HepG2 (cell line): ENCODE results near the gene APOA1. TPM values are rescaled to one million over a fixed set of nuclear protein-coding genes. Genes with fewer than 3 reads are reported as not detected.

Experiments used
- ETV6 ChIP-seq: sonication (generic); formaldehyde crosslinking; conservative IDR thresholded peaks from 2 replicates; pipeline ENCODE4 v1.4.0; 2020; ENCODE audit warnings: missing genetic modification reagents
- FOXA1 ChIP-seq, 2 experiments: fragments of 450-650 bp in 1 of 2; sonication (generic) in 1 of 2; formaldehyde crosslinking in 1 of 2; IDR thresholded peaks; 2 replicates each; pipeline versions ENCODE4 v1.4.0 to v1.6.1; 2016 to 2020; ENCODE audit warnings: missing genetic modification reagents in 1 of 2
- FOXK2 ChIP-seq: fragments of 450-650 bp; IDR thresholded peaks from 2 replicates; pipeline ENCODE4 v1.6.1; 2016
- HDAC2 ChIP-seq: sonication (generic); formaldehyde crosslinking; IDR thresholded peaks from 2 replicates; pipeline ENCODE4 v1.4.0; 2020; ENCODE audit warnings: missing genetic modification reagents
- JUN ChIP-seq: sonication (generic); formaldehyde crosslinking; IDR thresholded peaks from 2 replicates; pipeline ENCODE4 v1.4.0; 2020; ENCODE audit warnings: mild to moderate bottlenecking, missing genetic modification reagents
- KLF16 ChIP-seq, 2 experiments: sonication (generic) in 1 of 2; formaldehyde crosslinking in 1 of 2; IDR thresholded peaks; 2 replicates each; pipeline versions ENCODE4 v1.6.1 to v1.8.0; 2016 to 2023; ENCODE audit warnings: missing genetic modification reagents in 2 of 2, missing compliant biosample characterization in 1 of 2
- MIXL1 ChIP-seq: IDR thresholded peaks from 2 replicates; pipeline ENCODE4 v1.6.1; 2016
- MTA3 ChIP-seq: sonication (generic); formaldehyde crosslinking; IDR thresholded peaks from 2 replicates; pipeline ENCODE4 v1.4.0; 2020; ENCODE audit warnings: missing genetic modification reagents
- MTF1 ChIP-seq: sonication (generic); formaldehyde crosslinking; IDR thresholded peaks from 2 replicates; pipeline ENCODE4 v1.5.0; 2020; ENCODE audit warnings: missing genetic modification reagents
- NFATC3 ChIP-seq: sonication (generic); formaldehyde crosslinking; IDR thresholded peaks from 2 replicates; pipeline ENCODE4 v1.5.1; 2020; ENCODE audit warnings: mild to moderate bottlenecking, missing genetic modification reagents
- REL ChIP-seq: sonication (generic); formaldehyde crosslinking; conservative IDR thresholded peaks from 2 replicates; pipeline ENCODE4 v1.8.0; 2022; ENCODE audit warnings: mild to moderate bottlenecking, missing genetic modification reagents, moderate library complexity
- RELA ChIP-seq: sonication (generic); formaldehyde crosslinking; IDR thresholded peaks from 2 replicates; pipeline ENCODE4 v1.4.0; 2020; ENCODE audit warnings: missing genetic modification reagents
- RFX1 ChIP-seq: fragments of 450-650 bp; IDR thresholded peaks from 2 replicates; pipeline ENCODE4 v1.6.1; 2017
- SRF ChIP-seq: IDR thresholded peaks from 2 replicates; pipeline ENCODE4 v1.6.1; 2011; ENCODE audit warnings: mild to moderate bottlenecking, low read depth, low read length, moderate library complexity
- TOE1 ChIP-seq: sonication (generic); formaldehyde crosslinking; IDR thresholded peaks from 2 replicates; pipeline ENCODE4 v1.4.0; 2020; ENCODE audit warnings: mild to moderate bottlenecking, missing genetic modification reagents
- ZBTB1 ChIP-seq: sonication (generic); formaldehyde crosslinking; IDR thresholded peaks from 2 replicates; pipeline ENCODE4 v1.4.0; 2020; ENCODE audit warnings: missing genetic modification reagents, borderline replicate concordance
- ZEB1 ChIP-seq: IDR thresholded peaks from 2 replicates; pipeline ENCODE4 v1.6.1; 2012; ENCODE audit warnings: mild to moderate bottlenecking, low read depth, inconsistent platforms; ENCODE audit not compliant: insufficient replicate concordance
- ZNF101 ChIP-seq: sonication (generic); formaldehyde crosslinking; IDR thresholded peaks from 2 replicates; pipeline ENCODE4 v1.4.0; 2020; ENCODE audit warnings: mild to moderate bottlenecking, low read depth, missing genetic modification reagents, borderline replicate concordance
- ZNF350 ChIP-seq: sonication (generic); formaldehyde crosslinking; IDR thresholded peaks from 2 replicates; pipeline ENCODE4 v1.4.0; 2020; ENCODE audit warnings: mild to moderate bottlenecking, low read depth, missing genetic modification reagents, borderline replicate concordance
- ZNF431 ChIP-seq: sonication (generic); formaldehyde crosslinking; IDR thresholded peaks from 2 replicates; pipeline ENCODE4 v1.9.0; 2022; ENCODE audit warnings: missing genetic modification reagents, low read depth, mild to moderate bottlenecking, borderline replicate concordance
- ZNF556 ChIP-seq: sonication (generic); formaldehyde crosslinking; IDR thresholded peaks from 2 replicates; pipeline ENCODE4 v1.4.0; 2020; ENCODE audit warnings: mild to moderate bottlenecking, missing genetic modification reagents, borderline replicate concordance
- ZNF790 ChIP-seq: sonication (generic); formaldehyde crosslinking; IDR thresholded peaks from 2 replicates; pipeline ENCODE4 v1.8.0; 2022; ENCODE audit warnings: missing genetic modification reagents, mild to moderate bottlenecking, borderline replicate concordance
- ZSCAN21 ChIP-seq: sonication (generic); formaldehyde crosslinking; IDR thresholded peaks from 2 replicates; pipeline ENCODE4 v1.8.0; 2022; ENCODE audit warnings: mild to moderate bottlenecking, missing genetic modification reagents, moderate library complexity, borderline replicate concordance
- polyA plus RNA-seq, 8 experiments: library from polyadenylated mRNA; depleted of rRNA in 3 of 8; stranded (reverse) in 7 of 8; unstranded in 1 of 8; fragments of >200 nt; fragmentation: Illumina TruSeq in 4 of 8; extraction: Trizol in 4 of 8; gene quantifications; 2 replicates each; pipeline versions ENCODE4 v1.2.1 to v1.2.3, GENCODE V29; 2011 to 2016; ENCODE audit warnings: low read depth in 4 of 8, missing spikeins in 1 of 8, mixed read lengths in 1 of 8; ENCODE audit not compliant: insufficient read depth in 1 of 8
- total RNA-seq, 5 experiments: library from RNA; depleted of rRNA; stranded (reverse); fragments of >200 nt; fragmentation: Illumina TruSeq; extraction: Trizol; gene quantifications; 2 replicates each; pipeline ENCODE4 v1.2.3, GENCODE V29; 2016; ENCODE audit warnings: low read depth in 1 of 5
- TF ChIP-seq, protein P1 (sequence below): sonication (generic); formaldehyde crosslinking; IDR thresholded peaks from 2 replicates; pipeline ENCODE4 v1.8.0; 2022; ENCODE audit warnings: missing genetic modification reagents, mild to moderate bottlenecking, borderline replicate concordance
- TF ChIP-seq, protein P2 (sequence below): sonication (generic); formaldehyde crosslinking; IDR thresholded peaks from 2 replicates; pipeline ENCODE4 v1.8.0; 2022; ENCODE audit warnings: missing genetic modification reagents, low read depth, mild to moderate bottlenecking, borderline replicate concordance
- TF ChIP-seq, protein P3 (sequence below): sonication (generic); formaldehyde crosslinking; IDR thresholded peaks from 2 replicates; pipeline ENCODE4 v1.5.1; 2020; ENCODE audit warnings: mild to moderate bottlenecking, missing genetic modification reagents, moderate library complexity

The APOA1 gene
- total and polyA plus RNA-seq, 2 of the 13 experiments (the other 11 are each of a cell fraction or from before 2014, with no cell fraction given): 1,973 to 5,485 TPM

DNA sequence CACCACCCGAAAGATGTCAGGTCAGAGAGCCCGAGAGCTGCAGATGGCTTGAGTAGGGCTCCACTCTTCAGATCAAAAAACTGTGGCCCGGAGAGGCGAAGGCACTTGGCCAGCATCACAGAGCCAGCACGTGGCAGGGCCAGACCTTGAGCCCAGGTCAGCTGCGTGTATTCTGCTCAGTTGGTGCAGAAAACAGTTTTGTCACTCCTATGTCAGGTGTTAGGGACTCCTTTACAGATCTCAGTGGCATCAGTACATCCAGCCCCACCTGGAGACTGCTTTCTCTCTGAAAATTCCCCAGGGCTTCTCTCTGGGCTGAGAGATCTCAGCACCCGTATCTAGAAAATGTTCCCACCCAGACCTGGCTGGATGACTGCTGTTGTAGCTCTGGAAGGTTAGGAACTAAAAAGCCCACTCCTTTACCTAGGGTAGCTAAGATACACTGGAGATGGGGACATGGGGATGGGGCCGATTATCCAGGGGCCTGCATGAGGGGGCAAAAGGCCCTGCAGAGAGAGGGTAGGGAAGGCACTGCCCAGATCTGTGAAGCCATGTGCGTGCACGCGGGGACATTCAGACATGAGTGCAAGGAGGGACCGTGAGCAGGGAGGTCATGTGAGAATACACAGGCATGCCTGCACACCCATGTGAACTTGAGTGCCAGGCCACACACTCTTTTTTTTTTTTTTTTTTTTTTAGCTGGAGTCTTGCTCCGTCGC is 3.4 kb downstream of the APOA1 start (continued):
- TF ChIP-seq RFX1 (no peak), FOXA1 (IDR thresholded peaks at IDR 0.05) (no peak), FOXA1 (CRISPR knock-in tag; IDR thresholded peaks at IDR 0.05) (no peak), ZSCAN21 (CRISPR knock-in tag) (0 out of 2 replicates have a peak, but pooled peaks have one; percentile 16), ZNF431 (CRISPR knock-in tag) (no peak), RELA (no peak), MTA3 (CRISPR knock-in tag) (no peak), ZEB1 (no peak), MTF1 (CRISPR knock-in tag) (no peak), SRF (no peak), KLF16 (CRISPR knock-in tag; IDR thresholded peaks at IDR 0.05) (peak in 1 of 2 experiments; percentile 82; a peak in 2 of 4 replicates), ZNF790 (no peak), ZNF350 (CRISPR knock-in tag) (no peak; the same call in 1 of the 2 replicates), FOXK2 (no peak), HDAC2 (CRISPR knock-in tag) (peak; percentile 70; the same call in 1 of the 2 replicates), ETV6 (no peak), MIXL1 (CRISPR knock-in tag) (peak; percentile 13; the same call in 1 of the 2 replicates), JUN (CRISPR knock-in tag) (0 out of 2 replicates have a peak, but pooled peaks have one; percentile 12), ZNF101 (CRISPR knock-in tag) (no peak), ZBTB1 (CRISPR knock-in tag) (no peak), ZNF556 (CRISPR knock-in tag) (peak; percentile 55; the same call in 1 of the 2 replicates), TOE1 (peak; percentile 84), NFATC3 (CRISPR knock-in tag) (no peak), REL (CRISPR knock-in tag) (peak; percentile 61; the same call in 1 of the 2 replicates)
- TF ChIP-seq, protein P1, sequence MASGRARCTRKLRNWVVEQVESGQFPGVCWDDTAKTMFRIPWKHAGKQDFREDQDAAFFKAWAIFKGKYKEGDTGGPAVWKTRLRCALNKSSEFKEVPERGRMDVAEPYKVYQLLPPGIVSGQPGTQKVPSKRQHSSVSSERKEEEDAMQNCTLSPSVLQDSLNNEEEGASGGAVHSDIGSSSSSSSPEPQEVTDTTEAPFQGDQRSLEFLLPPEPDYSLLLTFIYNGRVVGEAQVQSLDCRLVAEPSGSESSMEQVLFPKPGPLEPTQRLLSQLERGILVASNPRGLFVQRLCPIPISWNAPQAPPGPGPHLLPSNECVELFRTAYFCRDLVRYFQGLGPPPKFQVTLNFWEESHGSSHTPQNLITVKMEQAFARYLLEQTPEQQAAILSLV: no peak
- TF ChIP-seq, protein P2, sequence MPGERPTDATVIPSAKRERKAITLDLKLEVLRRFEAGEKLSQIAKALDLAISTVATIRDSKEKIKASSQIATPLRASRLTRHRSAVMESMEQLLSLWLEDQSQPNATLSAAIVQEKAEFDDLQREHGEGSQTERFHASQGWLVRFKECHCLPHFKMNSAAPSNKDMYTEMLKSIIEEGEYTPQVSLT (CRISPR knock-in tag): no peak
- TF ChIP-seq, protein P3, sequence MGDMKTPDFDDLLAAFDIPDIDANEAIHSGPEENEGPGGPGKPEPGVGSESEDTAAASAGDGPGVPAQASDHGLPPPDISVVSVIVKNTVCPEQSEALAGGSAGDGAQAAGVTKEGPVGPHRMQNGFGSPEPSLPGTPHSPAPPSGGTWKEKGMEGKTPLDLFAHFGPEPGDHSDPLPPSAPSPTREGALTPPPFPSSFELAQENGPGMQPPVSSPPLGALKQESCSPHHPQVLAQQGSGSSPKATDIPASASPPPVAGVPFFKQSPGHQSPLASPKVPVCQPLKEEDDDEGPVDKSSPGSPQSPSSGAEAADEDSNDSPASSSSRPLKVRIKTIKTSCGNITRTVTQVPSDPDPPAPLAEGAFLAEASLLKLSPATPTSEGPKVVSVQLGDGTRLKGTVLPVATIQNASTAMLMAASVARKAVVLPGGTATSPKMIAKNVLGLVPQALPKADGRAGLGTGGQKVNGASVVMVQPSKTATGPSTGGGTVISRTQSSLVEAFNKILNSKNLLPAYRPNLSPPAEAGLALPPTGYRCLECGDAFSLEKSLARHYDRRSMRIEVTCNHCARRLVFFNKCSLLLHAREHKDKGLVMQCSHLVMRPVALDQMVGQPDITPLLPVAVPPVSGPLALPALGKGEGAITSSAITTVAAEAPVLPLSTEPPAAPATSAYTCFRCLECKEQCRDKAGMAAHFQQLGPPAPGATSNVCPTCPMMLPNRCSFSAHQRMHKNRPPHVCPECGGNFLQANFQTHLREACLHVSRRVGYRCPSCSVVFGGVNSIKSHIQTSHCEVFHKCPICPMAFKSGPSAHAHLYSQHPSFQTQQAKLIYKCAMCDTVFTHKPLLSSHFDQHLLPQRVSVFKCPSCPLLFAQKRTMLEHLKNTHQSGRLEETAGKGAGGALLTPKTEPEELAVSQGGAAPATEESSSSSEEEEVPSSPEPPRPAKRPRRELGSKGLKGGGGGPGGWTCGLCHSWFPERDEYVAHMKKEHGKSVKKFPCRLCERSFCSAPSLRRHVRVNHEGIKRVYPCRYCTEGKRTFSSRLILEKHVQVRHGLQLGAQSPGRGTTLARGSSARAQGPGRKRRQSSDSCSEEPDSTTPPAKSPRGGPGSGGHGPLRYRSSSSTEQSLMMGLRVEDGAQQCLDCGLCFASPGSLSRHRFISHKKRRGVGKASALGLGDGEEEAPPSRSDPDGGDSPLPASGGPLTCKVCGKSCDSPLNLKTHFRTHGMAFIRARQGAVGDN (CRISPR knock-in tag): peak; percentile 99
